ENCODE results near the gene ARHGAP44. TPM values are rescaled to one million over a fixed set of nuclear protein-coding genes. Genes with fewer than 3 reads are reported as not detected.

ARHGAP44 gene
- total and polyA plus RNA-seq, 2 of the 4 experiments (the other 2 are of a cell fraction): 0.54 to 1.0 TPM

GRCh38 chr17:13008461-13008860 lies 219.2 kb downstream of the ARHGAP44 start:
- H2AK5ac ChIP-seq (ENCODE audit: low read depth, low read length): no peak overlapping the region
- no peak overlapping the region for H3K56ac ChIP-seq (ENCODE audit: extremely low read depth, insufficient read depth, low read length)
- no peak overlapping the region for H3K4ac ChIP-seq (ENCODE audit: low read depth, low read length)
- H3K18ac ChIP-seq (ENCODE audit: low read depth, low read length): no peak overlapping the region
- H4K8ac ChIP-seq (ENCODE audit: low read depth in 2 of 2, low read length in 2 of 2): no peak overlapping the region
- no peak for TF ChIP-seq CTCF (conservative IDR thresholded peaks at IDR 0.05; ENCODE audit: low read depth, low read length)
- no peak for TF ChIP-seq RAD21 (IDR thresholded peaks at IDR 0.05; ENCODE audit: low read length)
- no peak for TF ChIP-seq MXI1 (IDR thresholded peaks at IDR 0.05; ENCODE audit: borderline replicate concordance, low read depth, low read length)
- TF ChIP-seq BHLHE40 (IDR thresholded peaks at IDR 0.05; ENCODE audit: low read depth, low read length): no peak
- no peak for TF ChIP-seq SMC3 (IDR thresholded peaks at IDR 0.05; ENCODE audit: low read depth, low read length)
- no peak for TF ChIP-seq FOS (IDR thresholded peaks at IDR 0.05; ENCODE audit: low read depth, low read length)
- TF ChIP-seq MAFK (IDR thresholded peaks at IDR 0.05; ENCODE audit: low read depth, low read length): no peak
- no peak for TF ChIP-seq ELK1 (IDR thresholded peaks at IDR 0.05; ENCODE audit: borderline replicate concordance, low read depth, low read length)
- H3K23ac ChIP-seq (ENCODE audit: low read depth, low read length): no peak overlapping the region
- no peak overlapping the region for H3K4me3 ChIP-seq (ENCODE audit: insufficient read depth, low read depth, low read length)
- intact Hi-C loops (cut with micrococcal nuclease) (no loop called here), in situ Hi-C loops (cut with MboI; ENCODE audit: low sequenced_read_pairs) (loop anchor here (10.0 to 25.0 kb wide), 3 partner anchors 344 to 1014 kb away; partner anchors contain the start of genes MYOCD and ZNF18), dilution Hi-C loops (cut with HindIII; ENCODE audit: low sequenced_read_pairs, unreplicated experiment) (no loop called here)
- no peak overlapping the region for H2AK9ac ChIP-seq (replicated peaks; ENCODE audit: low read depth, low read length, poor library complexity)
- WGBS, 2 experiments (ENCODE audit: extremely low coverage in 2 of 2, insufficient read length in 1 of 2): 94% methylated on average over 4 of the region's 8 CpGs; no CpG with 5 or more reads in 1 of the 2 experiments
- no peak overlapping the region for H3K14ac ChIP-seq (replicated peaks; ENCODE audit: low read depth, low read length)
- H3K36me3 ChIP-seq (ENCODE audit: control insufficient read depth, insufficient read depth, low read length): peaks cover 45% of the 10 kb centered on the region
- no peak overlapping the region for H4K5ac ChIP-seq (ENCODE audit: low read depth, low read length)
- H3K4me1 ChIP-seq (ENCODE audit: control insufficient read depth, insufficient read depth, low read length): no peaks in the 10 kb centered on the region
- H3K79me1 ChIP-seq (ENCODE audit: low read depth in 1 of 2, low read length in 2 of 2): peaks cover 1 to 5% of the 10 kb centered on the region in 2 experiments; a peak in 1 of 4 replicates
- H2AFZ ChIP-seq (replicated peaks; ENCODE audit: low read length, poor library complexity): no peak overlapping the region
- no peak for ATAC-seq (ENCODE audit: low read depth)
- no peaks in the 10 kb centered on the region for H3K9me1 ChIP-seq (ENCODE audit: insufficient read depth, low read length)
- ChIA-PET CTCF (interaction anchor here (0.6 kb wide), 1 partner anchor 779 kb away, joined by 4 read pairs; no protein-coding TSS in a partner anchor), POLR2A (ENCODE audit: unreplicated experiment) (no interaction called here)
- H3K4me2 ChIP-seq (ENCODE audit: low read depth, low read length): no peak overlapping the region
- H2BK120ac ChIP-seq (ENCODE audit: low read depth, low read length): no peak overlapping the region
- DNase-seq: no peak
- no TSS peak for BruUV-seq (replicated peaks)
- no peak overlapping the region for H2BK5ac ChIP-seq (ENCODE audit: low read depth, low read length, poor library complexity, severe bottlenecking)
- no peak overlapping the region for H2BK15ac ChIP-seq (ENCODE audit: low read depth, low read length)
- H3K9me3 ChIP-seq (ENCODE audit: control insufficient read depth, insufficient read depth, low read length): no peaks in the 10 kb centered on the region
- H3K27me3 ChIP-seq (ENCODE audit: control insufficient read depth, insufficient read depth, low read length): no peaks in the 10 kb centered on the region
- no peak overlapping the region for H3K27ac ChIP-seq (ENCODE audit: insufficient read depth, low read length)
- no peak overlapping the region for H2BK20ac ChIP-seq (ENCODE audit: low read depth, low read length)
- no peak overlapping the region for H3K9ac ChIP-seq (ENCODE audit: low read depth, low read length)
- H4K91ac ChIP-seq (ENCODE audit: insufficient read depth, low read depth, low read length): no peak overlapping the region
- 0 out of 2 replicates have a peak, but pooled peaks cover 6% of the 10 kb centered on the region for H4K20me1 ChIP-seq (ENCODE audit: insufficient read depth, low read length)

All from IMR-90 (cell line).